A549 (cell line): ENCODE measurements around the gene ACTN2.

Experiments used
- FOSB ChIP-seq: fragments of 250-450 bp; sonication (Bioruptor Pico); IDR thresholded peaks from 2 replicates; pipeline ENCODE4 v1.5.0; 2020; ENCODE audit warnings: mild to moderate bottlenecking, moderate library complexity
- HDAC2 ChIP-seq: fragments of 200-600 bp; sonication (generic); IDR thresholded peaks from 2 replicates; pipeline ENCODE4 v1.6.1; 2016
- HOXB5 ChIP-seq: fragments of 250-450 bp; sonication (Bioruptor Pico); IDR thresholded peaks from 2 replicates; pipeline ENCODE4 v1.5.0; 2020; ENCODE audit warnings: mild to moderate bottlenecking, moderate library complexity
- KDM1A ChIP-seq: fragments of 200-600 bp; sonication (generic); IDR thresholded peaks from 2 replicates; pipeline ENCODE4 v1.6.1; 2016; ENCODE audit warnings: low read depth, mild to moderate bottlenecking
- POLR2A ChIP-seq: IDR thresholded peaks from 2 replicates; pipeline ENCODE4 v1.6.1; 2012; ENCODE audit warnings: mild to moderate bottlenecking, low read length
- RAD21 ChIP-seq, 2 experiments: fragments of >200 bp in 1 of 2; sonication (Bioruptor Twin) in 1 of 2; formaldehyde crosslinking in 1 of 2; IDR thresholded peaks in 1 of 2; conservative IDR thresholded peaks in 1 of 2; 2 replicates in 1 of 2; 3 replicates in 1 of 2; pipeline ENCODE4 v1.6.1; 2012 to 2018; ENCODE audit warnings: inconsistent platforms in 1 of 2
- RARB ChIP-seq: fragments of 250-450 bp; sonication (Bioruptor Pico); IDR thresholded peaks from 2 replicates; pipeline ENCODE4 v1.8.0; 2021; ENCODE audit warnings: mild to moderate bottlenecking, moderate library complexity
- RFX5 ChIP-seq: fragments of 450-650 bp; IDR thresholded peaks from 2 replicates; pipeline ENCODE4 v1.7.1; 2014; ENCODE audit warnings: antibody characterized with exemption, mild to moderate bottlenecking, moderate library complexity
- SREBF2 ChIP-seq: fragments of 450-650 bp; IDR thresholded peaks from 2 replicates; pipeline ENCODE4 v1.6.1; 2014; ENCODE audit warnings: mild to moderate bottlenecking, moderate library complexity
- TF ChIP-seq, protein P1 (sequence below): fragments of >200 bp; sonication (Bioruptor Twin); formaldehyde crosslinking; IDR thresholded peaks from 3 replicates; pipeline ENCODE4 v1.5.1; 2016
- TF ChIP-seq, protein P2 (sequence below): fragments of 250-450 bp; sonication (Bioruptor Pico); IDR thresholded peaks from 2 replicates; pipeline ENCODE4 v1.5.0; 2021; ENCODE audit warnings: mild to moderate bottlenecking, moderate library complexity, borderline replicate concordance
- TF ChIP-seq, protein P3 (sequence below): IDR thresholded peaks from 2 replicates; pipeline ENCODE4 v1.6.1; 2012
- TF ChIP-seq, protein P4 (sequence below): fragments of 150-350 bp; IDR thresholded peaks from 2 replicates; pipeline ENCODE4 v1.6.1; 2014; ENCODE audit warnings: low read depth, mild to moderate bottlenecking, low read length

DNA sequence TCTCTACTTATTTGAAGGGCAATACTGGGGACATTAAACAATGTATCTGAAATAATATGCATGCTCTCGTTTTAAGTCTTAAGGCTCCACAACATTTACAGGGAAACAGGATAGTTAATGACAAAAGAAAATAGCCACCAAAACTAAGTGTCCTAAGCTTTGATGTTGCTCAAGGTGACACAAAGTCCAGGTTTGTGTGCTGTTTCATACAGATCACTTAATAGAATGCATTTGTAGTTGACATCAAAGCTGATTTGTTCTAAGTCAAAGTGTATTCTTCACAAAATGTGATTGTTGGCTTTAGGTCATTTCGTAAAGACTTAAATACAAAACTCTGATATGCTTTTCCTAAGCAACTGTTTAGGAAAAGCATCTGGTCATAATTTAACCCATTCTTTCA is 71.3 kb downstream of the ACTN2 start:
- TF ChIP-seq RAD21 (conservative IDR thresholded peaks at IDR 0.05 in 1 of 2, IDR thresholded peaks at IDR 0.05 in 1 of 2) (no peak), POLR2A (no peak), HOXB5 (CRISPR knock-in tag) (no peak), FOSB (CRISPR knock-in tag) (no peak), RFX5 (no peak), SREBF2 (no peak), RARB (CRISPR knock-in tag) (no peak), KDM1A (no peak), HDAC2 (no peak)
- TF ChIP-seq, protein P1, sequence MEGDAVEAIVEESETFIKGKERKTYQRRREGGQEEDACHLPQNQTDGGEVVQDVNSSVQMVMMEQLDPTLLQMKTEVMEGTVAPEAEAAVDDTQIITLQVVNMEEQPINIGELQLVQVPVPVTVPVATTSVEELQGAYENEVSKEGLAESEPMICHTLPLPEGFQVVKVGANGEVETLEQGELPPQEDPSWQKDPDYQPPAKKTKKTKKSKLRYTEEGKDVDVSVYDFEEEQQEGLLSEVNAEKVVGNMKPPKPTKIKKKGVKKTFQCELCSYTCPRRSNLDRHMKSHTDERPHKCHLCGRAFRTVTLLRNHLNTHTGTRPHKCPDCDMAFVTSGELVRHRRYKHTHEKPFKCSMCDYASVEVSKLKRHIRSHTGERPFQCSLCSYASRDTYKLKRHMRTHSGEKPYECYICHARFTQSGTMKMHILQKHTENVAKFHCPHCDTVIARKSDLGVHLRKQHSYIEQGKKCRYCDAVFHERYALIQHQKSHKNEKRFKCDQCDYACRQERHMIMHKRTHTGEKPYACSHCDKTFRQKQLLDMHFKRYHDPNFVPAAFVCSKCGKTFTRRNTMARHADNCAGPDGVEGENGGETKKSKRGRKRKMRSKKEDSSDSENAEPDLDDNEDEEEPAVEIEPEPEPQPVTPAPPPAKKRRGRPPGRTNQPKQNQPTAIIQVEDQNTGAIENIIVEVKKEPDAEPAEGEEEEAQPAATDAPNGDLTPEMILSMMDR, result no peak
- TF ChIP-seq, protein P2, sequence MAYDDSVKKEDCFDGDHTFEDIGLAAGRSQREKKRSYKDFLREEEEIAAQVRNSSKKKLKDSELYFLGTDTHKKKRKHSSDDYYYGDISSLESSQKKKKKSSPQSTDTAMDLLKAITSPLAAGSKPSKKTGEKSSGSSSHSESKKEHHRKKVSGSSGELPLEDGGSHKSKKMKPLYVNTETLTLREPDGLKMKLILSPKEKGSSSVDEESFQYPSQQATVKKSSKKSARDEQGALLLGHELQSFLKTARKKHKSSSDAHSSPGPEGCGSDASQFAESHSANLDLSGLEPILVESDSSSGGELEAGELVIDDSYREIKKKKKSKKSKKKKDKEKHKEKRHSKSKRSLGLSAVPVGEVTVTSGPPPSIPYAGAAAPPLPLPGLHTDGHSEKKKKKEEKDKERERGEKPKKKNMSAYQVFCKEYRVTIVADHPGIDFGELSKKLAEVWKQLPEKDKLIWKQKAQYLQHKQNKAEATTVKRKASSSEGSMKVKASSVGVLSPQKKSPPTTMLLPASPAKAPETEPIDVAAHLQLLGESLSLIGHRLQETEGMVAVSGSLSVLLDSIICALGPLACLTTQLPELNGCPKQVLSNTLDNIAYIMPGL (CRISPR knock-in tag), result no peak
- TF ChIP-seq, protein P3, sequence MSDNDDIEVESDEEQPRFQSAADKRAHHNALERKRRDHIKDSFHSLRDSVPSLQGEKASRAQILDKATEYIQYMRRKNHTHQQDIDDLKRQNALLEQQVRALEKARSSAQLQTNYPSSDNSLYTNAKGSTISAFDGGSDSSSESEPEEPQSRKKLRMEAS, result no peak
- TF ChIP-seq, protein P4, sequence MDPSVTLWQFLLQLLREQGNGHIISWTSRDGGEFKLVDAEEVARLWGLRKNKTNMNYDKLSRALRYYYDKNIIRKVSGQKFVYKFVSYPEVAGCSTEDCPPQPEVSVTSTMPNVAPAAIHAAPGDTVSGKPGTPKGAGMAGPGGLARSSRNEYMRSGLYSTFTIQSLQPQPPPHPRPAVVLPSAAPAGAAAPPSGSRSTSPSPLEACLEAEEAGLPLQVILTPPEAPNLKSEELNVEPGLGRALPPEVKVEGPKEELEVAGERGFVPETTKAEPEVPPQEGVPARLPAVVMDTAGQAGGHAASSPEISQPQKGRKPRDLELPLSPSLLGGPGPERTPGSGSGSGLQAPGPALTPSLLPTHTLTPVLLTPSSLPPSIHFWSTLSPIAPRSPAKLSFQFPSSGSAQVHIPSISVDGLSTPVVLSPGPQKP, result no peak
